HTERT RPE-1 (cell line): ENCODE data around the gene GRIK3.

Experiments
- in situ Hi-C: fragments of 300-500 bp; cut with MboI; formaldehyde crosslinking; loops from 4 replicates; pipeline ENCODE4 v1.14.3; 2020; ENCODE audit warnings: low sequenced_read_pairs

Gene GRIK3

GRCh38 chr1:36836196-36836883 is 198.0 kb downstream of the GRIK3 start:
- in situ Hi-C loops: no loop called here

- in situ Hi-C loops: no loop called here
Observed at GRCh38 chr1:36835696-36836095, 198.6 kb downstream of the GRIK3 start.

GRCh38 chr1:36835017-36835695 is 199.2 kb downstream of the GRIK3 start:
- in situ Hi-C loops: no loop called here

GRCh38 chr1:36834586-36834985 is 199.7 kb downstream of the GRIK3 start:
- in situ Hi-C loops: no loop called here

GRCh38 chr1:36831186-36831810 is 203.0 kb downstream of the GRIK3 start:
- in situ Hi-C loops: no loop called here

GRCh38 chr1:36829961-36830360 is 204.4 kb downstream of the GRIK3 start:
- in situ Hi-C loops: no loop called here

- in situ Hi-C loops: no loop called here
Observed at GRCh38 chr1:36829066-36829465, 205.2 kb downstream of the GRIK3 start.

- in situ Hi-C loops: no loop called here
Observed at GRCh38 chr1:36825226-36825625, 209.1 kb downstream of the GRIK3 start.

GRCh38 chr1:36824390-36824861 is 209.9 kb downstream of the GRIK3 start:
- in situ Hi-C loops: no loop called here

- in situ Hi-C loops: no loop called here
Observed at GRCh38 chr1:36822648-36823047, 211.7 kb downstream of the GRIK3 start.

GRCh38 chr1:36821386-36821785 is 212.9 kb downstream of the GRIK3 start:
- in situ Hi-C loops: no loop called here

GRCh38 chr1:36818771-36819170 is 215.5 kb downstream of the GRIK3 start:
- in situ Hi-C loops: no loop called here

GRCh38 chr1:36816348-36816747 is 218.0 kb downstream of the GRIK3 start:
- in situ Hi-C loops: no loop called here

GRCh38 chr1:36814774-36815173 is 219.5 kb downstream of the GRIK3 start:
- in situ Hi-C loops: no loop called here

GRCh38 chr1:36814083-36814482 is 220.2 kb downstream of the GRIK3 start:
- in situ Hi-C loops: no loop called here

- in situ Hi-C loops: no loop called here
Observed at GRCh38 chr1:36807262-36807661, 227.1 kb downstream of the GRIK3 start.

- in situ Hi-C loops: no loop called here
Observed at GRCh38 chr1:36805979-36806640, 228.2 kb downstream of the GRIK3 start.

- in situ Hi-C loops: no loop called here
Observed at GRCh38 chr1:36804669-36805314, 229.5 kb downstream of the GRIK3 start.

- in situ Hi-C loops: no loop called here
Observed at GRCh38 chr1:36803868-36804570, 230.3 kb downstream of the GRIK3 start.

GRCh38 chr1:36802018-36802417 is 232.3 kb downstream of the GRIK3 start:
- in situ Hi-C loops: no loop called here
